HT-29 (cell line): ENCODE data around the gene SV2C. TPM values are rescaled to one million over a fixed set of nuclear protein-coding genes. Genes with fewer than 3 reads are reported as not detected.

ENCODE experiments used
- DNase-seq: peaks from one replicate; pipeline ENCODE4 v3.0.0-alpha.2; 2015; ENCODE audit warnings: low spot score
- total RNA-seq: library from RNA; depleted of rRNA; stranded (reverse); fragments of >200 nt; shearing (Covaris generic); gene quantifications from 2 replicates; pipeline ENCODE4 v1.2.3, GENCODE V29; 2014

SV2C gene
- total RNA-seq, 1 experiment from 2014 or later, result not detected

DNA sequence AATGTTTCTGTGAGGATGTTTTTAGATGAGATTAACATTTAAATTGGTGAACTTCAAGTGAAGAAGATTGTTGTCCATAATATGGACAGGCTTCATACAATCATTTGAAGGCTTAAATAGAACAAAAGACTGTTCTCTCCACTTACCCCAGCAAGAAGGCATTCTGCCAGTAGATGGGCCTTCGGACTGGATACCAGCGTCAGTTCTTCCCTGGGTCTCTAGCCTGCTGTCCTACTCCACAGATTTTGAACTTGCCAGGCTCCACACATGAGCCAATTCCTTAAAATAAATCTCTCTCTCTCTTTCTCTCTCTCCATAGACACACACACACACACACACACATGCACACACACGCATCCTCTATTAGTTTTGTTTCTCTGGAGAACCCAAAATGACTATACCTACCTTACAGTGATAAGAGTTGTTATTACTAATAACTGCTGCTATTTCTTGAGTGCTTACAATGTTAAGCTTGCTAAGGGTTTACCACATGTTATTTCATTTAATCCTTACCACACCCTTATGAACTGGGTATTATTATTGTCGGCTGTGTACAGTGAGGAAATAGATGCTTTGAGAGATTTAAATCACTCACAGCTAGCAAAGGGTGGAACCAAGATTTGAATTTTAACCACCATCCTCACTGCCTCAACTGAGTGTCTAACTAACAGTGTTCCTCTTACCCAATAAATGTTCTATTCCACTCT lies 300.1 kb downstream of the SV2C start:
- no peak for DNase-seq

DNA sequence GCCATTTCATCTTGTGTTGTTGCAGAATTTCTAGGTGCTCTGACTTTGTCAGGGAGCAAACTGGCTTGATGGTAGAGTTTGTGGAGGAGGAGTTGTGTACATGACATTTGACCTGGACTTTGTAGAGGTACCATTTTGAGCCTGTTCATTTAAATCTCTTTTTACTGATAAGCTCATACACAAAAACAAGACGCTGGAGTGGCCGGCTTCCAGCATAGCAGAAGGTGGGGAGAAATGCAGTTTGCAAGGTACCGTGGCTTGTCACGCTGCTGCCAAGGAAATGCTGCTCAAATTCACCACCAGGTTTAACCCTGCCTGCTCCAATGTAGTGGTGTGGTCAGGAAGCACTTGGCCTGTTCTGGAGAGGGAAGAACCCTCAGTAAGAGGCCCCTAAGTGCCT lies 301.0 kb downstream of the SV2C start:
- no peak for DNase-seq

DNA sequence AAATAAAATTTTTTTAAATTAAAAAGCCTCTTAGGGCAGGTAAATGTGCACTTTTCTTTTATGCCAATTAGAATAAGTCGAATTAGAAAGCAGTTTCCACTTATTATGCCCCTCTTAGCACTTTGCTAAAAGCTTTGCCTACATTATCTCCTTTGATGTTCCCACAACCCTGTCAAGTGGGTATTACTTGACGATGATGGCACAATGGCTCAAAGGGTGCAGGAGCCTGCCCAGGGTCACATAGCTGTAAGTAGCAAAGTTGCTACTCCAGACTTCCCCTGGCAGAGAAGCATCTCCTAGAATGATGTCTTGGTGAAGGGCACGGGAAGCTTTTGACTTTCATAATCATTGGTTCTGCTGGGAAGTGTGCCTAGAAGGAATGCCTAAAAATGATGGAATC lies 301.5 kb downstream of the SV2C start:
- no peak for DNase-seq

DNA sequence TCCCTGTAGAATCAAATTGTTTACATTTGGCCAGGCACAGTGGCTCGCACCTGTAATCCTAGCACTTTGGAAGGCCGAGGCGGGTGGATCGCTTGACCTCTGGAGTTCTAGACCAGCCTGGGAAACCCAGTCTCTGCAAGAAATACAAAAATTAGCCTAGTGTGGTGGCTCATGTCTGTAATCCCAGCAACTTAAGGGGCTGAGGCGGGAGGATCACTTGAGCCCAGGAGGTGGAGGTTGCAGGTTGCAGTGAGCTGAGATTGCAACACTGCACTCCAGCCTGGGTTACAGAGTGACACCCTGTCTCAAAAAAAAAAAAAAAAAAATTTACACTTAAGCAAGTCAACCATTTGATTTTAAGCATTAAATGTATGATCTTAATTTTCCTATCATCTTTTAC lies 302.4 kb downstream of the SV2C start:
- no peak for DNase-seq

- DNase-seq, result peak; percentile 65
Measured at GRCh38 chr5:76386360-76386759, 303.2 kb downstream of the SV2C start.

DNA sequence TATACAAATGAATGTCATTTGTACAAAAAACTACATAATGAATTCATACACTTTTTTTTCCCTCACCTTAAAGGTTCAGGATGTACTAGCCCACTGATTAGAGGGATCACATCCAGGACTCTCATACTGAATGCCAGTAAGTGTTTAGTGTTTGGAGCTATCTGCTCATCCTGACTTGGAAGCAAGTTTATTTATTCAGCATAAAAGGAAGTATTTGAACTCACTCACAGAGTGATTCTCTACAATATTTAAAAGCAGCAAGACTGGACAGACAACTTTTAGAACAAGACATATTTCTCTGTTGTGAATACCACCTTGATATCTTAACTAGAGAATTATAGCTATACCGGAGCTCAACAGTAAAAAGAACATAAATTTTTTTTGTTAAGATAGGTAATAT lies 305.1 kb downstream of the SV2C start:
- peak; percentile 65 for DNase-seq

DNA sequence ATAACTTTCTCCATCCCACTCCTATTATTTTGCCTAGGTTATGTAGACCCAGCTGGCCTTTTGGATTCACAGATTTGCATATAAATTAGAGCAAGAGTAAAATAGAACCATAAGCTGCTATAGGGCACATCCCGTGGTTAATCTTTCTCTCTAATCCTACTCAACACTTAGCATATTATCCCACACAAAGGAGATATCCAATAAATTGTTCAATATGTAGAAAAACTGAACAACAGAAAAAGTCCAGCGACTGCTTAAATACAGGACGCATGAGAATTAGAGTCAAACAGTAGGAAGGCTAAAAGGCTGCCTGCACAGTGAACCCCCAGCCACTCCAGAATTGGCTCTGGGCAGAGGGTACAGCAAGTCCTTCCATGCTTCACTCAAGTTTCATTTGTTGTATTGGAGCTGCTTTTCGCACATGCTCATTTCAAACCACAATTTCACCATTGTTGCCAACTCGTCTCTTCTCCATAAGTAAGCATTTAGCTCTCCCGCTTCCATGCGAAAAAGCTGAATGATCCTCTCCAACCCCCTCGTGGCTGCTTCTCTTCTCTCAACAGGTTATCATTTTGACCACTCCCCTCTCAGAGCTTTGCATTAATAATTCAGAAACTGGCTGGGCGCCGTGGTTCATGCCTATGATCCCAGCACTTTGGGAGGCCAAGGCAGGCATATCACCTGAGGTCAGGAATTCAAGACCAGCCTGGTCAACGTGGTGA lies 305.8 kb downstream of the SV2C start:
- no peak for DNase-seq

DNA sequence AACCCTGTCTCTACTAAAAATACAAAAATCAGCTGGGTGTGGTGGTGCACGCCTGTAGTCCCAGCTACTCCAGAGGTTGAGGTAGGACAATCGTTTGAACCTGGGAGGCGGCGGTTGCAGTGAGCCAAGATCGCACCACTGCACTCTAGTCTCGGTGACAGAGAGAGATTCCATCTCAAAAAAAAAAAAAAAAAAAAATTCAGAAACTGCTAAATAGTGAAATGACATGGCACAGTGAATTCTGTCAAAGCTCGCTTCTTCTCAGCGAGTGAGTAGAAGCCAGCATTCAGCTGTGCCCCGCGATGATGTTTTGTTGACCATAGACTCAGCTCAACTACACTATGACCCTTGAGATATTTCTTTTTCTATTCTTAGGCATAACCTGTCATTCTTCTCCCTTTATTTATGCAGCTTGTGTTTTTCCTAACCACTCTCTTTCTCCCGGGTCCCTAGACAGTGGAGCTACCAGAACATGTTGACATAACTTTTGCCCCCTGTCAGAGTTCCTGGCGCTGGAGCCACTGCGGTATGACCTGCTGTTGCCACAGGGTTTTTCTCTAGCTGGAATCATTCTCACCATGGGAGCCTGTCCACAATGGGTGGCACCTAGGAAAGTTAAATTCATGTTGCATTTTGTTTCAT lies 306.5 kb downstream of the SV2C start:
- no peak for DNase-seq

GRCh38 chr5:76391014-76391413 lies 307.8 kb downstream of the SV2C start:
- no peak for DNase-seq

GRCh38 chr5:76393035-76393680 lies 310.0 kb downstream of the SV2C start:
- DNase-seq, result no peak

GRCh38 chr5:76397200-76397599 lies 314.0 kb downstream of the SV2C start:
- no peak for DNase-seq

DNA sequence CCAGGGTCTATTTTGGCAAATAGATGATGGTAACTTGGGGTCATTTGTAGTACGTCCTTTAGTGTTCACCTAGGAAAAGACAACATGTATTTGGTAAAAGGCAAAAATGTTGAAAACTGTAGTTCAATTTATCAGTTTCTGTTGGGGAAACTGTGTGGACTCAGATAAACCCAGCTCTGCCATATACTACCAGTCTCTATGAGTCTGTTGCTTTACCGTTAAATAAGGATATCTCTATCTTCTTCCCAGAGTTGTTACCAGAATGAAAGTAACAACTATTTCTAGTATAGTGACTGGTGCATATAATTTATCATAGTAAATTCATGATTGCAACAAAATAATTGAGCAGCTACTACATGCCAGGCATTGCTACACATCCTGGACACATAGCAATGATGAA lies 316.1 kb downstream of the SV2C start:
- no peak for DNase-seq

DNA sequence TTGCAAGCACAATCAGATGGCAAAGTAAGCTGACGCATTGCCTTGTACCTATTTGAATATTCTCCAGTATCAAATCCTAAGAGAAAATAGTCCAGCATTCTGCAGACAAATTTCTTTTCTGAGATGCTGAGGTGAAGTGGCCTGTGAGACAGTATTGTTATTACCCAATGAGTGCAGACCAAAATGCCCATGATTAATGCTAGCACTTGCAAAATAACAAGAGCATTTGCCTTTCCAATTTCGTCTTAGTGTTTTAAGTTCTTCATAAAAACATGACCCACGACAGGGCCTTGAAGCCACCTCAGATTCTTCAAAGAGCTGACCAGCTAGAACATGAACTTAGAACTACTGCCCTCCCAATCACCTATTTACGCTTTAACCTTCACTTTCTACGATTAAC lies 317.3 kb downstream of the SV2C start:
- DNase-seq, result no peak

DNA sequence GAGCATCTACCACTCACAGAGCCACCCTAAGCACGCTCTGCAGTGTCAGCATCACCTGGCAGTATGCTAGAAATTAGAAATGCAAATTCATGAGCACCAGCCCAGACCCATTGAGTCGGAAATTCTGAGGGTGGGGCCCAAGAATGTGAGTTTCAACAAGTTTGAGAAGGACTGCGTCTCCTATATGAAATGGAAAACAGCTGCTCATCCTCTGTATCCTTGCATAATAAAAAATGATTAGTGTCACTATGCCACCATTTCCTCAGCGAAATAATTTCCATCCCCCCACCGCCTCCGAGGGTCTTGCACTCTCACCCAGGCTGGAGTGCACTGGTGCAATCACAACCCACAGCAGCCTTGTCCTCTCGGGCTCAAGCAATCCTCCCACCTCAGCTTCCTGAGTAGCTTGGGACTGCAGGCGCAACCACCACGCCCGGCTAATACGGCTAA lies 318.6 kb downstream of the SV2C start:
- DNase-seq, result no peak

DNA sequence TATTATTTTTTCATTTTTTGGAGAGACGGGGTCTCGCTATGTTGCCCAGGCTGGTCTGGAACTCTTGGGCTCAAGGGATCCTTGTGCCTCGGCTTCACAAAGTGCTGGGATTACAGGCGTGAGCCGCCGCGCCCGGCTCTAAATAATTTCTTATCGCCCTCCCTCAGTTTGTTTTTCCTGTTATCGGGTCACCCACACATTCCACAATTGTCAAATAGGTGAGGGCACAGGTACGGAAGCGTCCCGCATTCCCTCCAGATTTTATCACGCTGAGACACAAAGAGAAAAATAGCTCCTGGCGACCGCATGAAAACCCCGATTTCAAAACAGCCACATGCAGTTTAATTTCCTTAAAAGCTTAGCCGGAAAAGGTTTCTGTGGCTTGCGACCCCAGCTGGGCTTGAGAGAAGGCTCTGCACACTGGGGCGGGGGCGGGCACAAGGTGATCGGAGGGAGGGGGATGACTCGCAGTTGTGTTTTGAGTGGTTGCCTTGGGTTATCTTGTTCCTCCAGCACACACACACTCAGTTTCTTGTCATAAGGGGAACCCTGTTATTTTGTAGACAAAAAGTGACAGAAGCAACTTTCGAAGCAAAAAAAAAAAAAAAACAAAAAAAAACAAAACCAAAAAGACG lies 319.2 kb downstream of the SV2C start:
- DNase-seq, result peak; percentile 36

- DNase-seq, result peak; percentile 81
Measured at GRCh38 chr5:76402886-76403765, 319.9 kb downstream of the SV2C start, which contains the start of gene IQGAP2. IQGAP2 (plus strand) TSS chr5:76403285; CDS start chr5:76403546, 261 bp downstream.
